Tibial nerve (tissue), 3 donors: ENCODE data around the gene ZNF516.

Source experiments
- POLR2A ChIP-seq, 2 donors: fragments of 450-650 bp; IDR thresholded peaks; one replicate each; pipeline ENCODE4 v1.6.1; 2017; ENCODE audit warnings: antibody characterized with exemption in 2 of 2, mild to moderate bottlenecking in 2 of 2, moderate library complexity in 2 of 2
- TF ChIP-seq, protein P1 (sequence below), 5 experiments: fragments of 200-600 bp in 3 of 5; fragments of 450-650 bp in 2 of 5; sonication (generic) in 3 of 5; IDR thresholded peaks; one replicate each; pipeline ENCODE4 v1.5.1; 2016 to 2019; ENCODE audit warnings: antibody characterized with exemption in 5 of 5, mild to moderate bottlenecking in 3 of 5, moderate library complexity in 2 of 5

DNA sequence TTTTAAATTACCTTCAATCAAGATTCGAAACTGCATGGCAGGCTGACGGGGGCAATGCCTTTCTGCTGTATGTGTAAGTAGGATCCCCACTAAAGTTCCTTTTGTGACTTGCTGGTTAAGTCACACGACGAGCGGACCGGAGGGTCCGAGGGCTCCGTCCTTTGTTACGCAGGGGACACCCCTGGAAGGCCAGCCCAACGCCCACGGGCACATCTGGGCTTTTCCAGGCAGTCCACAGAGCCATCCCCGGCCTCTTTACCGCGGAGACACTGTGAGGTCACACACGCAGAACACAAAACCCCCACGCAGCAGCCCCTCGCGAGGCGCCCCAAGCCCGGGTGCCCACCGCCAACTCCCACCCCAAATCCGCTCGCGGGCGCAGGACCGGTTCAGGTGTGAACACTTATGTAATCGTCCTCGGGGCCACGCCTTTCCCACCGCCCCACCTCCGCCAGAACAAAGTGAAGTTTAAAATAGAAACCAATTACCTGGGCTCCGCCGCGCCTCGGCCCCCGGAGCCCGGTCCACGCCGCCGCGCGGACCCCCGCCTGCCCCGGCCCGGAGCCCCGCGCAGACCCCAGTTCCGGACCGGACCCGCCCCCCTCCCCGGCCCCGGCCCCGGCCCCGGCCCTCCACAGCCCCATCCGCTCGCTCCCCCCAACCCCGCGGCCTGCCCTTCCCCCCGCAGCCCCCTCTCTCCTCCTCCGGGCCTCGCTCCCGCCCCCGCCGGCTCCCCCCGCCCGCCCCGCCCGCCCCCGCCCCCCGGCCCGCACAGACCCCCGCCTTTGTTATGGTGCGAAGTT, 4.2 kb downstream of the ZNF516 start:
- peak in 1 of 2 donors; percentile 26 for TF ChIP-seq POLR2A (IDR thresholded peaks at IDR 0.05)
- TF ChIP-seq, protein P1, sequence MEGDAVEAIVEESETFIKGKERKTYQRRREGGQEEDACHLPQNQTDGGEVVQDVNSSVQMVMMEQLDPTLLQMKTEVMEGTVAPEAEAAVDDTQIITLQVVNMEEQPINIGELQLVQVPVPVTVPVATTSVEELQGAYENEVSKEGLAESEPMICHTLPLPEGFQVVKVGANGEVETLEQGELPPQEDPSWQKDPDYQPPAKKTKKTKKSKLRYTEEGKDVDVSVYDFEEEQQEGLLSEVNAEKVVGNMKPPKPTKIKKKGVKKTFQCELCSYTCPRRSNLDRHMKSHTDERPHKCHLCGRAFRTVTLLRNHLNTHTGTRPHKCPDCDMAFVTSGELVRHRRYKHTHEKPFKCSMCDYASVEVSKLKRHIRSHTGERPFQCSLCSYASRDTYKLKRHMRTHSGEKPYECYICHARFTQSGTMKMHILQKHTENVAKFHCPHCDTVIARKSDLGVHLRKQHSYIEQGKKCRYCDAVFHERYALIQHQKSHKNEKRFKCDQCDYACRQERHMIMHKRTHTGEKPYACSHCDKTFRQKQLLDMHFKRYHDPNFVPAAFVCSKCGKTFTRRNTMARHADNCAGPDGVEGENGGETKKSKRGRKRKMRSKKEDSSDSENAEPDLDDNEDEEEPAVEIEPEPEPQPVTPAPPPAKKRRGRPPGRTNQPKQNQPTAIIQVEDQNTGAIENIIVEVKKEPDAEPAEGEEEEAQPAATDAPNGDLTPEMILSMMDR (IDR thresholded peaks at IDR 0.05): no peak
